HepG2 (cell line): ENCODE results near the gene HIVEP2. TPM values are rescaled to one million over a fixed set of nuclear protein-coding genes. Genes with fewer than 3 reads are reported as not detected.

Source experiments
- BRD4 ChIP-seq: sonication (generic); formaldehyde crosslinking; IDR thresholded peaks from 2 replicates; pipeline ENCODE4 v1.4.0; 2020; ENCODE audit warnings: missing genetic modification reagents
- CHD2 ChIP-seq: IDR thresholded peaks from 2 replicates; pipeline ENCODE4 v1.6.1; 2011; ENCODE audit warnings: low read depth, low read length, improper control_type of control experiment
- HNF4G ChIP-seq, 2 experiments: sonication (generic) in 1 of 2; formaldehyde crosslinking in 1 of 2; IDR thresholded peaks; 2 replicates each; pipeline versions ENCODE4 v1.4.0 to v1.6.1; 2011 to 2020; ENCODE audit warnings: borderline replicate concordance in 2 of 2, low read depth in 2 of 2, mild to moderate bottlenecking in 2 of 2, low read length in 1 of 2, missing genetic modification reagents in 1 of 2, moderate library complexity in 1 of 2
- NCOA1 ChIP-seq: sonication (generic); formaldehyde crosslinking; IDR thresholded peaks from 2 replicates; pipeline ENCODE4 v1.9.0; 2021; ENCODE audit warnings: missing genetic modification reagents
- ZFP62 ChIP-seq: sonication (generic); formaldehyde crosslinking; IDR thresholded peaks from 2 replicates; pipeline ENCODE4 v1.4.0; 2020; ENCODE audit warnings: missing genetic modification reagents
- ZNF460 ChIP-seq: sonication (generic); formaldehyde crosslinking; IDR thresholded peaks from 2 replicates; pipeline ENCODE4 v1.5.1; 2020; ENCODE audit warnings: missing genetic modification reagents, mild to moderate bottlenecking, borderline replicate concordance
- ZNF574 ChIP-seq: sonication (generic); formaldehyde crosslinking; IDR thresholded peaks from 2 replicates; pipeline ENCODE4 v1.4.0; 2020; ENCODE audit warnings: missing genetic modification reagents
- ZNF652 ChIP-seq: IDR thresholded peaks from 2 replicates; pipeline ENCODE4 v1.6.1; 2016; ENCODE audit warnings: low read depth, borderline replicate concordance
- ZNF792 ChIP-seq: IDR thresholded peaks from 2 replicates; pipeline ENCODE4 v1.6.1; 2016
- polyA plus RNA-seq, 8 experiments: library from polyadenylated mRNA; depleted of rRNA in 3 of 8; stranded (reverse) in 7 of 8; unstranded in 1 of 8; fragments of >200 nt; fragmentation: Illumina TruSeq in 4 of 8; extraction: Trizol in 4 of 8; gene quantifications; 2 replicates each; pipeline versions ENCODE4 v1.2.1 to v1.2.3, GENCODE V29; 2011 to 2016; ENCODE audit warnings: low read depth in 4 of 8, missing spikeins in 1 of 8, mixed read lengths in 1 of 8; ENCODE audit not compliant: insufficient read depth in 1 of 8
- total RNA-seq, 5 experiments: library from RNA; depleted of rRNA; stranded (reverse); fragments of >200 nt; fragmentation: Illumina TruSeq; extraction: Trizol; gene quantifications; 2 replicates each; pipeline ENCODE4 v1.2.3, GENCODE V29; 2016; ENCODE audit warnings: low read depth in 1 of 5

Gene HIVEP2
- total and polyA plus RNA-seq, 2 of the 13 experiments (the other 11 are each of a cell fraction or from before 2014, with no cell fraction given): 3.4 to 12.9 TPM

DNA sequence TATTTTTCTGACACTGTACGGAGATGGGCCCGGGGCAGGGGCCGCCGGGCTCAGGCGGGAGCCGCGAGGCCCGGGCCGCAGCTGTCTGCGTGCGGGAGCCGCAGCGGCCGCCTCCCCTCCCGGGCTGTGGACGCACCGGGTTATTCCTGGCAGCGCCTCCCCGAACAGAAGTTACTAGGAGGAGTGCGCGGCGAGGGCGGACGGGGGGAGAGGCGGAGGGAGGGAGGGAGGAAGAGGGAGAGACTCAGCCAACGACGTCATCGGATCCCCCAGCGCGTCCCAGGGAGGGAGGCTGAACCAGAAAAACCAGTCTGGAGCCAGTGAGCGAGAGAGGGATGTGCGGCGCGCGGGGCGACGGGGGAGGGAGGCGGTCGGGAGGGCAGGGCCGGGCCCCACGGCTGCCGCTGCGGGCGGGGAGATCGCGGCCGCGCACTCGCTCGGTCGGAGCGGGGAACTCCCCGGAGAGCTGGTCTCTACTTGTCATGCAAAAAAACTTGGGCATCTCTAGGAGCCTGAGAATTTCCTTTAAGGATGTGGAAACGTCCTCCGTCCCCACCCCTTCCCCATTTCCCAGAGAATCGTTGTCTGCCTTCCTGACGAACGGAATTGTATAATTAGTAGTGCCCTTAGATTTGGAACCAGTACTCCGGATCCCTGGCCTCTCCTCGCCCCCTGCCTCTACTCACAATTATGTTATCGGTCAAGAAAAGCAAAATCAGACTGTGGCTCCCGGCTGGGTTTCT lies 1.4 kb upstream of the HIVEP2 start (continued):
- TF ChIP-seq ZNF574 (CRISPR knock-in tag): peak; percentile 60; the same call in 1 of the 2 replicates
- TF ChIP-seq ZNF652: no peak
- no peak for TF ChIP-seq ZNF460 (CRISPR knock-in tag)
- TF ChIP-seq BRD4: no peak
- TF ChIP-seq CHD2: no peak
- TF ChIP-seq HNF4G (IDR thresholded peaks at IDR 0.05; ENCODE audit: borderline replicate concordance, low read depth, low read length): no peak
- peak; percentile 42; the same call in 1 of the 2 replicates for TF ChIP-seq HNF4G (CRISPR knock-in tag; IDR thresholded peaks at IDR 0.05; ENCODE audit: borderline replicate concordance, low read depth)
- TF ChIP-seq NCOA1 (CRISPR knock-in tag): no peak
- no peak for TF ChIP-seq ZFP62 (CRISPR knock-in tag)
- no peak for TF ChIP-seq ZNF792 (CRISPR knock-in tag)
